ENCODE data around the gene CYBRD1.
"Not testable (repeated sequence)": the region's sequence is repeated elsewhere in the genome, so short reads cannot be mapped to it uniquely, and the experiment has no call there.

Gene CYBRD1

DNA sequence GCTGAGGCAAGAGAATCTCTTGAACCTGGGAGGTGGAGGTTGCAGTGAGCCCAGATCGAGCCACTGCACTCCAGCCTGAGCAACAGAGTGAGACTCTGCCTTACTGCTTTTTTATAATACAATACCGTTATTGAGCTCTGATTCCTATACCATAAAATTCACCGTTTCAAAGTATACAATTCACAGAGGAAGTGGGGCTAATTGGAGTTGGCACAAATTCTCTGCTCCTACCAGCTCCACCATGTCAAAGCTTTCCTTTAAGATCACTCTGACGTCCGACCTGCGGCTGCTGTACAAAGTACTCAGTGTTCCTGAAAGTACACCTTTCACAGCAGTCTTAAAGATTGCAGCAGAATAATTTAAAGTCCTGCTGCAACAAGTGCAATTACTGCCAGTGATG is 29.6 kb upstream of the CYBRD1 start:
- no peak for DNase-seq (ENCODE audit: low read depth)
- TF ChIP-seq CTCF (conservative IDR thresholded peaks at IDR 0.05; ENCODE audit: low read depth, low read length) = no peak
- no peak overlapping the region for H3K4me3 ChIP-seq (ENCODE audit: low read depth, low read length)

GRCh38 chr2:171497664-171498063 is 24.6 kb upstream of the CYBRD1 start:
- not testable (repeated sequence) for DNase-seq (ENCODE audit: low read depth); H3K4me3 ChIP-seq (ENCODE audit: low read depth, low read length)

DNA sequence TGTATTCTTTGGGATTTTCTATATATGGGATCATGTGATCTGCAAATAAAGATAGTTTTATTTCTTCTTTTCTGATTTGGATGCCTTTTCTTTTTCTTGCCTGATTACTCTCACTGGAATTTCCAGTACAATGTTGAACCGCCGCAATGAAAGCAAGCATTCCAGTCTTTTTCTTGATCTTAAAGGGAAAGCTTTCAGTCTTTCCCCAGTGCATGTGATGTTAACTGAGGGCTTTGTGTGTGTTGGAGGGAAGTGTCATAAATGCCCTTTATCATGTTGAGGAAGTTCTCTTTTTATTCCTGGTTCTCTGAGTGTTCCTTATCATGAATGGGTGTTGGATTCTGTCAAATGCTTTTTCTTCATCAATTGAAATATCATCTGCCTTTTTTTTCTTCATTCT is 16.9 kb upstream of the CYBRD1 start:
- peak; percentile 53 for DNase-seq (ENCODE audit: low read depth)
- no peak for TF ChIP-seq CTCF (conservative IDR thresholded peaks at IDR 0.05; ENCODE audit: low read depth, low read length)

GRCh38 chr2:171509945-171510731 is 12.1 kb upstream of the CYBRD1 start:
- H3K4me3 ChIP-seq (ENCODE audit: low read depth, low read length) = no peak overlapping the region
- DNase-seq (ENCODE audit: low read depth) = no peak
- no peak for TF ChIP-seq CTCF (conservative IDR thresholded peaks at IDR 0.05; ENCODE audit: low read depth, low read length)

More for the DNA sequence above, 16.9 kb upstream of the CYBRD1 start:
- H3K4me3 ChIP-seq (ENCODE audit: low read depth, low read length) = no peak overlapping the region

- H3K4me3 ChIP-seq (ENCODE audit: low read depth, low read length) = no peak overlapping the region
- no peak for TF ChIP-seq CTCF (conservative IDR thresholded peaks at IDR 0.05; ENCODE audit: low read depth, low read length)
- no peak for DNase-seq (ENCODE audit: low read depth)
Observed at GRCh38 chr2:171512014-171512413, 10.3 kb upstream of the CYBRD1 start.

DNA sequence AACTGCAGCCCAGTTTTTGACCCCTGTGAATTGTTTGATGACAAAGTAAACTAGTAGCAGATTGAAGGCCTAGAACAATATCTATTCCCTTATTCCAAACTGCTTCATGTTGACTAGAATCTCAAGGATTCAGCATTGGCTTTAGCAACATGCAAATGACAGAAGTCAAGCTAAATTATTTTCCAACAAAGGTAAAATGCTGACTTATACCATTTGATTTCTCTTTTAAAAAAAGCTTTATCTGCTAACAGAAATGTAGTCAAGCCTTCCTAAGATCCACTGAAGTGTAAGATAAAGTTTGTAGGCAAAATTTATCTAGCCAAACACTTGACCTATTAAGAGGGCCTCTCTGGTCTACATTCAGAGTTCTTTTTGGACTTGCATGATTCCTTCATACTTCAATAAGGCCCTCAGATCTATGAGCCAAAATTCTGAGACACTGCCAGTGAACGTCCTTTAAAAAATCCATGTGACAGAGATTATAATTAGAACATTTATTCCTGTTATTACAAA is 9.5 kb upstream of the CYBRD1 start:
- no peak for DNase-seq (ENCODE audit: low read depth)
- no peak overlapping the region for H3K4me3 ChIP-seq (ENCODE audit: low read depth, low read length)
- no peak for TF ChIP-seq CTCF (conservative IDR thresholded peaks at IDR 0.05; ENCODE audit: low read depth, low read length)

GRCh38 chr2:171513719-171514160 is 8.5 kb upstream of the CYBRD1 start:
- TF ChIP-seq CTCF (conservative IDR thresholded peaks at IDR 0.05; ENCODE audit: low read depth, low read length) = no peak
- no peak overlapping the region for H3K4me3 ChIP-seq (ENCODE audit: low read depth, low read length)
- DNase-seq (ENCODE audit: low read depth) = no peak

Data from choroid plexus epithelial cell (primary cell).